Measurements from ENCODE around the gene S100A8.

DNA sequence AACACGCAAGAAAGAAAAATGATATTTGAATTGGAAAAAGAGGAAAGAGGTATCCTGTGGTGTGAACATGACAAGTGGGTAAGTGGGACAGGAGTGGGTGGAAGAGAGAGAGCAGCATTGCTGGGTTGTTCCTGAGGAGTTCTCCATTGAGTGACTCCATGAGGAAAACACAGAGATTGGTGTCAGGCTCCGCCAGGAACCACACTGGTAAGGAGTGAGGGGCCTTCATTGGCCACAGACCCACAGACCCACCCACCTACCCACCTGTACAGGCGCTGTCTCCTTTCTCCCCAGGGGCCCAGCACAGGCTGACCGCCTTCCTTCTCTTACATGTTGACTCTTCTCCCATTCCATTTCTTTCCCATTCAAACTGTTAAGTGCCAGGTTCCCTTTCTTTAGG, 46.4 kb upstream of the S100A8 start:
- TF ChIP-seq, protein P1, sequence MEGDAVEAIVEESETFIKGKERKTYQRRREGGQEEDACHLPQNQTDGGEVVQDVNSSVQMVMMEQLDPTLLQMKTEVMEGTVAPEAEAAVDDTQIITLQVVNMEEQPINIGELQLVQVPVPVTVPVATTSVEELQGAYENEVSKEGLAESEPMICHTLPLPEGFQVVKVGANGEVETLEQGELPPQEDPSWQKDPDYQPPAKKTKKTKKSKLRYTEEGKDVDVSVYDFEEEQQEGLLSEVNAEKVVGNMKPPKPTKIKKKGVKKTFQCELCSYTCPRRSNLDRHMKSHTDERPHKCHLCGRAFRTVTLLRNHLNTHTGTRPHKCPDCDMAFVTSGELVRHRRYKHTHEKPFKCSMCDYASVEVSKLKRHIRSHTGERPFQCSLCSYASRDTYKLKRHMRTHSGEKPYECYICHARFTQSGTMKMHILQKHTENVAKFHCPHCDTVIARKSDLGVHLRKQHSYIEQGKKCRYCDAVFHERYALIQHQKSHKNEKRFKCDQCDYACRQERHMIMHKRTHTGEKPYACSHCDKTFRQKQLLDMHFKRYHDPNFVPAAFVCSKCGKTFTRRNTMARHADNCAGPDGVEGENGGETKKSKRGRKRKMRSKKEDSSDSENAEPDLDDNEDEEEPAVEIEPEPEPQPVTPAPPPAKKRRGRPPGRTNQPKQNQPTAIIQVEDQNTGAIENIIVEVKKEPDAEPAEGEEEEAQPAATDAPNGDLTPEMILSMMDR (IDR thresholded peaks at IDR 0.05; ENCODE audit: low read depth, low read length), result no peak
- TF ChIP-seq EZH2phosphoT487 (IDR thresholded peaks at IDR 0.05; ENCODE audit: low read depth), result no peak

Data from OCI-LY3 (cell line).